K562 (cell line): ENCODE results near the gene GNAT1. TPM values are rescaled to one million over a fixed set of nuclear protein-coding genes. Genes with fewer than 3 reads are reported as not detected.

Experiments
- FOXJ3 ChIP-seq: sonication (generic); formaldehyde crosslinking; IDR thresholded peaks from 2 replicates; pipeline ENCODE4 v1.4.0; 2020; ENCODE audit warnings: mild to moderate bottlenecking, missing genetic modification reagents
- PHTF2 ChIP-seq: fragments of 250-450 bp; sonication (Bioruptor Pico); IDR thresholded peaks from 2 replicates; pipeline ENCODE4 v1.5.0; 2021; ENCODE audit warnings: mild to moderate bottlenecking
- PRDM10 ChIP-seq: fragments of 450-650 bp; IDR thresholded peaks from 2 replicates; pipeline ENCODE4 v1.6.1; 2018; ENCODE audit not compliant: partially characterized antibody
- TFAP4 ChIP-seq: sonication (generic); formaldehyde crosslinking; IDR thresholded peaks from 2 replicates; pipeline ENCODE4 v1.8.0; 2022; ENCODE audit warnings: missing genetic modification reagents, mild to moderate bottlenecking, moderate library complexity, borderline replicate concordance
- VEZF1 ChIP-seq: fragments of 200-800 bp; sonication (Bioruptor generic); IDR thresholded peaks from 2 replicates; pipeline ENCODE4 v1.6.1; 2017; ENCODE audit warnings: missing genetic modification characterization, missing compliant biosample characterization
- ZNF518B ChIP-seq: fragments of 250-450 bp; sonication (Bioruptor Pico); IDR thresholded peaks from 2 replicates; pipeline ENCODE4 v1.5.0; 2021; ENCODE audit warnings: mild to moderate bottlenecking, moderate library complexity
- polyA plus RNA-seq, 8 experiments: library from polyadenylated mRNA; depleted of rRNA in 4 of 8; stranded (reverse) in 5 of 8; unstranded in 3 of 8; fragments of >200 nt; fragmentation: Nextera tagmentation in 2 of 8; fragmentation: Illumina TruSeq in 1 of 8; extraction: Ambion mirVana in 2 of 8; extraction: Trizol in 1 of 8; gene quantifications; 2 replicates each; pipeline versions ENCODE4 v1.2.1 to v1.2.3, GENCODE V29; 2011 to 2014; ENCODE audit warnings: inconsistent platforms in 1 of 8, missing spikeins in 1 of 8
- total RNA-seq, 7 experiments: library from RNA; depleted of rRNA in 6 of 7; stranded (reverse); fragments of >200 nt in 6 of 7; fragmentation: Illumina TruSeq in 2 of 7; extraction: Trizol in 2 of 7; gene quantifications; 2 replicates each; pipeline versions ENCODE4 v1.2.1 to v1.2.3, GENCODE V29; 2011 to 2021; ENCODE audit warnings: low replicate concordance in 1 of 7

Gene GNAT1
- total and polyA plus RNA-seq, 9 of the 15 experiments (the other 6 are each of a cell fraction or from before 2014, with no cell fraction given): not detected

GRCh38 chr3:50242851-50243542, 51.6 kb downstream of the GNAT1 start (continued):
- TF ChIP-seq PRDM10 (peak; percentile 57), ZNF518B (CRISPR knock-in tag) (no peak), VEZF1 (peak; percentile 57; the same call in 1 of the 2 replicates), TFAP4 (CRISPR knock-in tag) (peak; percentile 78; the same call in 1 of the 2 replicates), PHTF2 (CRISPR knock-in tag) (no peak), FOXJ3 (CRISPR knock-in tag) (no peak)
